Esophagus (tissue), 2 donors: ENCODE measurements around the gene IRS2. TPM values are rescaled to one million over a fixed set of nuclear protein-coding genes. Genes with fewer than 3 reads are reported as not detected.
A peak's percentile ranks its signal among the peaks of the same experiment; 100 is the strongest.

Experiments
- H3K27ac ChIP-seq, 2 donors: one replicate each; pipeline ENCODE4 v1.5.1; 2013; ENCODE audit warnings: low read depth in 2 of 2, mild to moderate bottlenecking in 2 of 2, inconsistent platforms in 1 of 2, low read length in 1 of 2, moderate library complexity in 1 of 2
- H3K27me3 ChIP-seq, 2 donors: one replicate each; pipeline ENCODE4 v1.6.1; 2013; ENCODE audit warnings: low read length in 2 of 2, control low read depth in 1 of 2, mild to moderate bottlenecking in 1 of 2; ENCODE audit not compliant: insufficient read depth in 2 of 2, control insufficient read depth in 1 of 2
- H3K36me3 ChIP-seq, 2 donors: one replicate each; pipeline ENCODE4 v1.6.1; 2013; ENCODE audit warnings: low read length in 1 of 2; ENCODE audit not compliant: control insufficient read depth in 2 of 2, insufficient read depth in 2 of 2
- H3K4me1 ChIP-seq, 2 donors: one replicate each; pipeline ENCODE4 v1.6.1; 2013; ENCODE audit warnings: low read length in 1 of 2; ENCODE audit not compliant: control insufficient read depth in 2 of 2, insufficient read depth in 2 of 2
- H3K4me3 ChIP-seq, 2 donors: one replicate each; pipeline ENCODE4 v1.5.1; 2013; ENCODE audit warnings: low read length in 2 of 2, mild to moderate bottlenecking in 2 of 2, low read depth in 1 of 2, moderate library complexity in 1 of 2
- H3K9me3 ChIP-seq, 2 donors: one replicate each; pipeline ENCODE4 v1.6.1; 2013; ENCODE audit warnings: mild to moderate bottlenecking in 2 of 2, low read depth in 1 of 2, low read length in 1 of 2, moderate library complexity in 1 of 2; ENCODE audit not compliant: control insufficient read depth in 2 of 2, insufficient read depth in 1 of 2
- WGBS, 2 donors: extraction: QIAGEN DNeasy Blood & Tissue Kit; methylation state at CpG; one replicate each; pipeline ENCODE4 v1.1.7; 2013; 5-methylcytosine and 5-hydroxymethylcytosine counted together
- polyA plus RNA-seq, 2 donors: library from polyadenylated mRNA; stranded (reverse); fragments of 200-250 nt; gene quantifications; one replicate each; pipeline ENCODE4 v1.2.3, GENCODE V29; 2013
- donor health status: healthy with polysubstance abuse.
- donor health status: Bipolar disorder and iron deficiency.

IRS2 gene
- polyA plus RNA-seq, 2 donors = 1.6 to 2.6 TPM

- Histone ChIP-seq H3K9me3 (peaks cover 0 to 4% of the 10 kb centered on the region in 2 donors), H3K36me3 (peaks cover 0 to 25% of the 10 kb centered on the region in 2 donors), H3K27me3 (no peaks in the 10 kb centered on the region), H3K4me3 (peak overlapping the region; percentile 37 to 43), H3K27ac (no peak overlapping the region), H3K4me1 (peaks cover 3 to 24% of the 10 kb centered on the region in 2 donors)
- WGBS, 2 donors = 95 to 96% methylated on average over 72 to 77 of the region's 77 CpGs
These were observed 4.1 kb downstream of the IRS2 start for GRCh38 chr13:109782066-109782822.

- H3K4me1 ChIP-seq = peaks cover 3 to 24% of the 10 kb centered on the region in 2 donors
- H3K27ac ChIP-seq = peak overlapping the region; percentile 31 to 50
- H3K36me3 ChIP-seq = peaks cover 0 to 25% of the 10 kb centered on the region in 2 donors
- peaks cover 0 to 4% of the 10 kb centered on the region in 2 donors for H3K9me3 ChIP-seq
- H3K4me3 ChIP-seq = peak overlapping the region; percentile 37 to 43
- no peaks in the 10 kb centered on the region for H3K27me3 ChIP-seq
- 49 to 67% methylated on average over 28 of the region's 28 CpGs for WGBS, 2 donors
These were observed 4.9 kb downstream of the IRS2 start for GRCh38 chr13:109781384-109782065.

DNA sequence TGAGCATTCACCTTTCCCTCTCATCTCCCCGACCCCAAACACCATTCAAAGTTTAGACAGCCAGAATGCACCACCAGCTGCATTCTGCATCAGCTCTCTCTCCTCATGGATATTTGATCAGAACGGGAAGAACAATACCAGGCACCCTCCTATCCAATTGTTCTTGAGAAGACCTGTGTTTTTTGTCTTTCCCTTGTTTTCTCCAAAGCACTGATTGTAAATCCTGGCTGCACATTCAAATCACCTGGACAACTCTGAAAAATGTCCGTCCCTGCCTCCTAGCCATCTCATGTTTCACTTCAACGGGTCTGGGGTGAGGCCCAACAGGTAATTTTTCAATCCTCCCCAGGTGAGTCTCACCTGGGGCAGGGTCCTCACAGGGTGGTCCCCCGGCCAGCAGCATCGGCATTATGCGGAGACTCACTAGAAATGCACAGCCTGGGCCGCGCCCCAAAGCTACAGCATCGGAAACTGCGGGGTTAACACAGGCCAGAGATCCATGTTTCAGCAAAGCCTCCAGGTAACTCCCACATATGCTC is 5.5 kb downstream of the IRS2 start:
- peak overlapping the region; percentile 37 to 43 for H3K4me3 ChIP-seq
- H3K36me3 ChIP-seq = peaks cover 0 to 25% of the 10 kb centered on the region in 2 donors
- H3K4me1 ChIP-seq = peaks cover 3 to 24% of the 10 kb centered on the region in 2 donors
- H3K27me3 ChIP-seq = no peaks in the 10 kb centered on the region
- WGBS, 2 donors = 43% methylated on average over 11 of the region's 11 CpGs
- H3K27ac ChIP-seq = peak overlapping the region in 1 of 2 donors; percentile 31
- peaks cover 0 to 4% of the 10 kb centered on the region in 2 donors for H3K9me3 ChIP-seq

DNA sequence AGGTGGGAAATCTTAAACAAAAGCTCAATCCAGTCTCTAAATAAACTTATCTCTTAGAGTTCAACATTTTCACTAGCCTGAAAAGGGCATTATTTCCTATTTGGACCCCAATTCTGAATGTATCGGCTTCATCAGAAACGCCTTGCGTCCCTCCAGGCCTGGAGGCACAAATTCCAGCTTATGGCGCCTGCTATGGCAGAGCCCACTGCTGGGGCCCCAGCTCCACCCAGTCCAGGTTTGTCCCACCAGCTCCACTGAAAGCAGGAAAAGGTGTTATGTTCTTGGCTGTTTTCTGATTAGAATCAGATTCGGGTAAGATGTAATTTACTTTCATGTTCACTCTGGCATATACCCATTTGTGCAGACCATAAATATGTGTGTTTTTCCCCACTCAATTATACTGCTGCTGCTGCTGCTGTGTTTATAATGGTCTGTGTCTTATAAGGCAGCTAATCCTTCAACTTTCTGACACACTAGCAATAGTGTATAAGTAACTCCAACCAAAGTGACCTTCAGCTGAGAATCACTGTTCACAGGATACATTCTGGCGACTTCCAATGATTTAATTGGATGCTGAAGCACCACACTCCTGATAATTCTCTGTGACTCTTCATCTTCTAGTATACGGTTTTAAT is 6.4 kb downstream of the IRS2 start:
- peak overlapping the region in 1 of 2 donors; percentile 43 for H3K4me3 ChIP-seq
- WGBS, 2 donors = 54 to 63% methylated on average over 7 of the region's 7 CpGs
- no peak overlapping the region for H3K27ac ChIP-seq

DNA sequence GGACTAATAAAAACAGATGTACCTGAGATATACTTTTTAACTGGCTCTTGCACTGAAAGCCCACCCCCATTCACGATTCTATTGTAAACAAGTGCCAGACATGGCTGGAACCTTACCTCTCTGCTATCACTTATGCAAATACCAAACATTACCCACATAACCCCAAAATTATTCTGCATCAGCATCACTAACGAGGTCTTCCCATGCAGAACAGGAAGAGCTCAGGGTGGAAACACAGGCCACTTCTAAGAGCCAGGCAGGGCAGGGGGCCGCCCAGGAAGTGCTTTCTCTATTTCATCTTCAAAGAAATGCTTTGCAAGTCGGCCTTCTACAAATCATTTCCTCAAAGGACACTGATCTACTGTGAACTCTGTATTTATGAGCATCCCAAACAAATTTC is 7.3 kb downstream of the IRS2 start:
- peaks cover under 1 to 15% of the 10 kb centered on the region in 2 donors for H3K4me1 ChIP-seq
- peaks cover 0 to 21% of the 10 kb centered on the region in 2 donors for H3K36me3 ChIP-seq
- no peak overlapping the region for H3K27ac ChIP-seq
- H3K4me3 ChIP-seq = peak overlapping the region in 1 of 2 donors; percentile 43
- 43 to 48% methylated on average over 4 of the region's 4 CpGs for WGBS, 2 donors
- H3K9me3 ChIP-seq = no peaks in the 10 kb centered on the region
- no peaks in the 10 kb centered on the region for H3K27me3 ChIP-seq

More for the DNA sequence above, 6.4 kb downstream of the IRS2 start:
- Histone ChIP-seq H3K36me3 (peaks cover 0 to 25% of the 10 kb centered on the region in 2 donors), H3K4me1 (peaks cover 3 to 21% of the 10 kb centered on the region in 2 donors), H3K9me3 (peaks cover 0 to 1% of the 10 kb centered on the region in 2 donors), H3K27me3 (no peaks in the 10 kb centered on the region)

DNA sequence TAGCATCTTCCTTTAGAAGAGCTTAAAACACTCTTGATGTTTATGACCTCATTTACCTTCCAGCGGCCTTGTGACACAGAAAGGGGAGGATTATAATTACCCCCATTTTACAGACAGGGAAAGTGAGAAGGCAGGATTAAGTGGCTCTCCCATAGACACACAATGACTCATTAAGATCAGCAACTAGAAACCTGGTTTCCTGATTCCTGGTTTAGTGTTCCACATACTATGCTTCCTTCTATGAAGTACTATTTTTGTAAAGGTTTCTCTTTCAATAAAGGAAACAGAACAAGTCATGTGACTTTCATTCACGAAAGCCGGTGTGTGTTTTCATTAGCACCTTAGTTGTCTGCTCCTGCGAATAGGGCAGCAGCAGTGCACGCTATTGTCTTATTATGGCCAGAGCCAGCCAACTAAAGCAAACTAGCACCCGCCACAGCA is 8.3 kb downstream of the IRS2 start:
- peaks cover 0 to 7% of the 10 kb centered on the region in 2 donors for H3K4me1 ChIP-seq
- no peak overlapping the region for H3K4me3 ChIP-seq
- H3K27me3 ChIP-seq = no peaks in the 10 kb centered on the region
- H3K27ac ChIP-seq = peak overlapping the region; percentile 66 to 77
- no peaks in the 10 kb centered on the region for H3K9me3 ChIP-seq
- WGBS, 2 donors = 24 to 29% methylated on average over 6 of the region's 6 CpGs
- peaks cover 0 to 11% of the 10 kb centered on the region in 2 donors for H3K36me3 ChIP-seq

DNA sequence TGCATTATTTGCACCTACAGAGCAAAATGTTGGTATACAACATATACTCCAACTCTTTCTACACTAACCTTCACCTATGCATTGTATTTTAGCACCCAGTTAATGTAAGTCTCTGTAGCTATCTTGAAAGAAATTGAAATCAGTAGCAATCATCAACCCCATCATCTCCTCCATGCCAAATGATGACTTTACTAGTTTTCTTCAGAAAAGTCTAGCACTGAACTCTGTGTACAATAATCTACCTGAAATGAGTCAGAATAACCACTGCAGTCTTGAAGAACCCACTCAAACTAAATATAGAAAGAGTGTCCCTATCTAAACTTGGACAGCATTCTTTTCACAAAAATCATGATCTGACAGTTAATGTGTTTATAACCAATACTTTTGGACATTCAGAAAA is 9.8 kb downstream of the IRS2 start:
- Histone ChIP-seq H3K4me1 (peaks cover 0 to 4% of the 10 kb centered on the region in 2 donors), H3K4me3 (no peak overlapping the region), H3K27ac (no peak overlapping the region), H3K9me3 (no peaks in the 10 kb centered on the region), H3K36me3 (no peaks in the 10 kb centered on the region), H3K27me3 (no peaks in the 10 kb centered on the region)

GRCh38 chr13:109773786-109774185 is 12.6 kb downstream of the IRS2 start:
- H3K36me3 ChIP-seq = peaks cover 0 to 3% of the 10 kb centered on the region in 2 donors
- H3K4me1 ChIP-seq = peaks cover 0 to 3% of the 10 kb centered on the region in 2 donors
- H3K9me3 ChIP-seq = no peaks in the 10 kb centered on the region
- no peaks in the 10 kb centered on the region for H3K27me3 ChIP-seq
- H3K27ac ChIP-seq = no peak overlapping the region
- H3K4me3 ChIP-seq = no peak overlapping the region
- 89 to 93% methylated on average over 4 of the region's 4 CpGs for WGBS, 2 donors

DNA sequence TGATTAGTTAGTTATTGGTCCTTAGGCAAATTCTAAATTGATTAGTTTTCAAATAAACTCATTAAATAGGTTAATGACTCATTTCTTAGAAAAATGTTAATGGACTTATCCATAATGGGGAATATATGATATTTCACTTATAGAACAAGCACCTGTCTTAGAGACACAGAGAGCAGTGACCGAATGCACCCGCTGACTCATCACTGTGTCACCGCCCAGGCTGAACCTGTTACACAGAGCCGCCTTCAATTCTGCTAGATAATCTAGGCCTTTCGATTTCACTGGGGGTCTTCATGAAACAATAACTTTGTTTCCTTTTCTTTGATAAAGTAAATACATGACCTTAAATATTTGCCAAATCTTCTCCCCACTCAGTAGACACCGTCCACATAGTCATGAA is 13.1 kb downstream of the IRS2 start:
- Histone ChIP-seq H3K9me3 (no peaks in the 10 kb centered on the region), H3K27ac (no peak overlapping the region), H3K4me3 (no peak overlapping the region), H3K4me1 (peaks cover 0 to 3% of the 10 kb centered on the region in 2 donors), H3K36me3 (peaks cover 0 to 3% of the 10 kb centered on the region in 2 donors), H3K27me3 (no peaks in the 10 kb centered on the region)
- WGBS, 2 donors = 75 to 81% methylated on average over 6 of the region's 6 CpGs
